Stimulated activated CD8-positive, alpha-beta memory T cell treated with anti-CD3 and anti-CD28 coated beads, Interleukin-7, amount 100 ng/mL, for 24 hours (primary cell): ENCODE results near the gene C3orf22.
"Not testable (repeated sequence)": the region's sequence is repeated elsewhere in the genome, so short reads cannot be mapped to it uniquely, and the experiment has no call there.

Experiments
- DNase-seq: peaks from one replicate; pipeline ENCODE4 v3.0.0-alpha.2; 2020; ENCODE audit warnings: low read depth

C3orf22 gene, protein sequence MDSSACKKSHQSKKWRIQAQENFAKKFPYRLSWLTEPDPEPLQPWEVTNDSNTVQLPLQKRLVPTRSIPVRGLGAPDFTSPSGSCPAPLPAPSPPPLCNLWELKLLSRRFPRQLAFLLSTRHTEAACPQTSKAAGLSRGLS

GRCh38 chr3:126558336-126559071 lies at the start of gene C3orf22:
Gene C3orf22 (minus strand): TSS chr3:126558932. CDS start chr3:126553390, 5,542 bp downstream.
- no peak for DNase-seq

DNA sequence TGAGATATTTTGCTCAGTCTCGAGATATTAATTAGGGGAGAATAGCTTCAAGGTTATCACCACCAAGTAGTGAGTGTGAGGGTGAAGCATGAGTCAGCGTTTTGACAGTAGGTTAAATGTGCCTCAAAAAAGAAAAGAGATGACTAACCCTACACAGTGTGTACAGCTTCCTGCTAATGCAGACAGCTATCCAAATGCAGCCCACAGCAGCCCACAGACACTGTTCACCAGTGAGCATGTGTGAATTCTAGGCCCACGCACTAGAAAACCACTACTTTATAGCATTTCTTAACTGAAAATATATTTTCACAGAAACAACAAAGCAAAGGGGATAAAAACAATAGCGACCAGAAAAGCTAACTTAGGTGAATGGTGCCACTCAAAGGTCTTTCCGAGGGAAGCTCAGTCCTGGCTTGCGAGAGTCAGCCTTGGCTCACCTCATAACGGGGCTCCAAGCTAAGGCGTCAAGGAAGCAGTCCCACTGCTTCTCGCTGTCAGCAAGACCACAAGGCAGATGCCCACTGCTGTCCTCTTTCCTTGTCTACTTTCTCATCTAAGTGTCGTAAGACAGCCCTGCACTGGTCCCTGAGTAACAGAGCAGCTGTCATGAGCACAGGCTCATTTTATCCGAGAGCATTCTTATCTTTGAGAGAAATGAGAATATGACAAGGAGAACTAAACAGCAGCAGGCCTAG lies 48.6 kb upstream of the C3orf22 start:
- no peak for DNase-seq

GRCh38 chr3:126606001-126606400 lies 47.3 kb upstream of the C3orf22 start:
- DNase-seq, result no peak

DNA sequence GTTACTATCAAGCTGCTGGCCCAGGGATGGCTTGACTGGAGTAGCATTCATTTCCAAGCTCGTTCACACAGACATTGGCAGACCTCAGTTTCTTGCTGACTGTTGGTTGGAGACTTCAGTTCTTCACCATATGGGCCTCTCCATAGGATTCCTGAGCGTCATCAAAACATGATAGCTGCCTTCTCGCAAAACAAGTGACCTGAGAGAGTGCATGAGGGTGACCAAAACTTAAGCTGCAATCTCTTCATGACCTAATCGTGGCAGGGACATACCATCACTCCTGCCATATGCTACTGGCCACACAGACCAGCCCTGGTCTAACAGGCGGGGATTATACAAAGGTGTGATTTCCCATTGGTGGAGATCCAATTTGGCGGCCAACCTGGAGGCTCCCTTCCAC lies 46.0 kb upstream of the C3orf22 start:
- no peak for DNase-seq

GRCh38 chr3:126599101-126599500 lies 40.4 kb upstream of the C3orf22 start:
- no peak for DNase-seq

GRCh38 chr3:126595479-126595878 lies 36.7 kb upstream of the C3orf22 start:
- DNase-seq, result not testable (repeated sequence)

DNA sequence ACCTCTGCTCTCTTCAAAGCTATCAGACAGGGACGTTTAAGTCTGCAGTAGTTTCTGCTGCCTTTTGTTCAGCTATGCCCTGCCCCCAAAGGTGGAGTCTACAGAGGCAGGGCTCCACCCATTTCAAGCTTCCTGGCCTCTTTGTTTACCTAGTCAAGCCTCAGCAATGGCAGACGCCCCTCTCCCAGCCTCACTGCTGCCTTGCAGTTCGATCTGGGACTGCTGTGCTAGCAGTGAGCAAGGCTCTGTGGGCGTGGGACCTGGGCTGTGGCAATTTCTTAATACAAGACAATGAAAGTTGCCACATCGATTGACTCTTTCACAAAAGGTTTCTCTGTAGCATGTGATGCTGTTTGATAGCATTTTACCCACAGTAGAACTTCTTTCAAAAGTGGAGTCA lies 32.8 kb upstream of the C3orf22 start:
- DNase-seq, result not testable (repeated sequence)

DNA sequence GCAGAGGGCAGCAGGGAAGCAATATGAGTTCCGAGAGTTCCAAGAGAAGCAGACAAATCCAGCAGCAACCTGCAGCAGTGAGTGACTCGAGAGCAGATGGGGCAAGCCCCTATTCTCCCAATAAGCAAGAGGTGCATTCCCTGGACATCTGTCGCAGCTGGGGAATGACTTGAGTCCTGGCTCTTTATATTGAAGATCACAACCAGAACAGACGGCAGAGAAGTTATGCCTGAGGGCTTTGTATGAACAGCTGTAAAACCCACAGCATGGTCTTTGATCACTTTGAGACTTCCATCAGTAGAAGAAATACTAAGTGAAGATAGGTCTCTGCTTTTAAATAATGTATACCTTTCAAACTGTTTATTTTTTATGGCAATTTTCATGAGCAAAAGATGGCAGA lies 23.6 kb upstream of the C3orf22 start:
- no peak for DNase-seq

- no peak for DNase-seq
These were observed 22.8 kb upstream of the C3orf22 start for GRCh38 chr3:126581569-126581968.

DNA sequence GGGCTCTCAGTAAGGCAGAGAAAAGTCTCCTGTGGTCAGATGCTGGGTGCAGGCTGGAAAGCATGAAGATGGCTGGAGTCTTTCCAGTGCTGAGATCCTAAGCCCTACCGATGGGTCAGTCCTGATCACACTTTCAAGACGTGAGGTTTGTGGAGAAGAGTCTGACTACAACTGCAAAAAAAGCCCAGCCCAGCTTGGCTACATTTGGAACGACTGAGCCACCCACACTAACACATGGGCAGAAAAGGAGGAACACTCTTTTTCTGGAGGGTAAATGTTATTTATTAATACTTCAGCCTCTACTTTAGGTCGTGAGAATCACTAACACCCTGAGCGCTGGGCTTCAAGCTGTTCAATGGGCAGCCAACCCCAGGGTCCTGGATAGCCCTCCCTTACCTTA lies 22.0 kb upstream of the C3orf22 start:
- no peak for DNase-seq

DNA sequence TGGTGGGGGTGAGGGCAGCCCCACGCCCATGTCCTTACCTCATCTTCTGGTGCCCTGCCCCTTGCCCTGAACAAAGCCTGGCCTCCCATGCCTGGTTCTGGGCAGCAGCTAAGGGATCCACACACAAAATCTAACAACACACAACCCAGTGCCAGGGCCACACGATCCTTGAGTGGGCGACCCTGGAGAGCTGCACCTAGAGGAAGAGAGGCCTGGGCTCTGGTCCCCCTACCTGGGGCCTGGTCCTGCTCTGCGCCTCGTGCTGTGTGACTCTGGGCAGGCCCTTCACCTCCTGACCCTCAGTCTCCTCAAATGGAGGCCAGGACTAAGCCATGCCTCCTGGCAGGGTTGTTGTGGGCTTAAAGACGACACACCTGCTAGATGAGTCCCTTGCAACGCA lies 20.0 kb upstream of the C3orf22 start:
- DNase-seq, result no peak

GRCh38 chr3:126577261-126577660 lies 18.5 kb upstream of the C3orf22 start:
- no peak for DNase-seq

GRCh38 chr3:126573492-126574117 lies 14.9 kb upstream of the C3orf22 start:
- no peak for DNase-seq

DNA sequence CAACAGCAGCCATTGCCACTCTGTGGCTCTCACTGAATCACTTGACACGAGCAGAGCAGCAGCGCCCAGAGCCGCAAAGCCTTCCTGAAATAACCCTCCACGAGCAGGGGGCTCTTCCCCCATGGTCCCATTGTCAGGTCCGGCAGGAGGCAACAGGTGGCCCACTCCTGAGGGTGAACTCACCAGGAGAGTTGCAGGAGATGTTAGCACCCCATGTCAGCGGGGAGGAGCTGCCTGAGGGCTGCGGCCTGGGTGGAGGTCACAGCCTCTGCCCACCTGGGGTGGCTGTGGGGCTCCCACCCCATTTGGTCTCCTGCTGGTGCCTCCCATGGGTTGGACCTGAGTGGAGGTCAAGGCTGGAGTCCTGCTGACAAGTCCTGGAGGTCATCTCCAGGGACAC lies 12.3 kb upstream of the C3orf22 start:
- DNase-seq, result no peak

GRCh38 chr3:126570103-126570541 lies 11.4 kb upstream of the C3orf22 start:
- no peak for DNase-seq

DNA sequence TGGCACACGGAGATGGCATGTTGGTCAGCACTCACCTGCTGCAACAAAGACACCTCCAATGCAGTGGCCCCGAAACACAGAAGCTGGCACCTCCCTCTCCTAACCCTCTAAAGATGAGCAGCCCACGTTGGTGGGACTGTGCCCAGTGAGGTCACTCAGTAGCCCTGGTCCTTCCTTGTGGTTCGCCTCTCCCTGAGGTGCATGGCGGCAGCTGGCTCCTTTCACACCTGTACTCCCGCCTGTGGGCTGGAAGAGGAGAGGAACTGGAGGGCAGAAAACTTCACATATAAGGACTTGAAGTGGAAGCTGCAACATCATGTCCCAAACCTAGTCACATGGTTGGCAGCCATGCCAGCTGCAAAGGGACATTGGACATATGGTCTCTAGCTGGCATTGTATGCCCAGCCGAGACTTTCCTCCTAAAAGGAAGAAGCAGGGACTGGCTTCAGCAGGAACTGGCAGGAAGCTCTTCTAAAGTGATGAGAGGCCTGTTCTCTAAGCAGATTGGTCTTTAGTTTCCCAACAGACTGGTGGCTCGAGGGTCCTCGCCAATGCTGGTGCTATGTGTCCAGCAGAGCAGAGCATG lies 10.8 kb upstream of the C3orf22 start:
- DNase-seq, result no peak

DNA sequence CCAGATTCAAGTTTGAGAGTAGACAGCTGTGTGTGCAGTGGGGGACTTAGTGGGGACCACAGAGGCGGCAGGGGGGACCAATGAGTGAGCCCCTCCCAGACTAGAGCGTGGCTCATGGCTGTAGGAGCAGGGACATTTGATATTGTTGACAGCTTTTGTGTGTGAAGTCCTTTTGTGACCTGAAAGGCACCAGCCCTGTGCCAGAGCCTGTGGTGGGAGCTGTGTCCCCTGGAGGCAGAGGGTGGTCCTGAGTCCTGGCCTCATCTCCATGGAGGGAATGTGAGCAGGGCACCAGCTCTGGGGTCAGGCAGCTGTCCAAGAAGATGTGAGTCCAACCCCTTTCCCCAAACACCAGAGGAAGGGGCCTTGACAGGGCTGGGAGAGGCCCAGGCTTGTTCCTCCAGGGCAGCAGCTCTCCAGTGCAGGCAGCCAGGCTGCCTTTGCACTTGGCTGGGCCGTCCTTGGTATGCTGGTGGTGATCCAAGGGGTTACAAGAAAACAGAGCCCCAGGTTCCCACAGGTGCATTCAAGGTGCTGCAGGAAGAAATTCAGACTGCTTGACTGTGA lies 10.1 kb upstream of the C3orf22 start:
- DNase-seq, result no peak

DNA sequence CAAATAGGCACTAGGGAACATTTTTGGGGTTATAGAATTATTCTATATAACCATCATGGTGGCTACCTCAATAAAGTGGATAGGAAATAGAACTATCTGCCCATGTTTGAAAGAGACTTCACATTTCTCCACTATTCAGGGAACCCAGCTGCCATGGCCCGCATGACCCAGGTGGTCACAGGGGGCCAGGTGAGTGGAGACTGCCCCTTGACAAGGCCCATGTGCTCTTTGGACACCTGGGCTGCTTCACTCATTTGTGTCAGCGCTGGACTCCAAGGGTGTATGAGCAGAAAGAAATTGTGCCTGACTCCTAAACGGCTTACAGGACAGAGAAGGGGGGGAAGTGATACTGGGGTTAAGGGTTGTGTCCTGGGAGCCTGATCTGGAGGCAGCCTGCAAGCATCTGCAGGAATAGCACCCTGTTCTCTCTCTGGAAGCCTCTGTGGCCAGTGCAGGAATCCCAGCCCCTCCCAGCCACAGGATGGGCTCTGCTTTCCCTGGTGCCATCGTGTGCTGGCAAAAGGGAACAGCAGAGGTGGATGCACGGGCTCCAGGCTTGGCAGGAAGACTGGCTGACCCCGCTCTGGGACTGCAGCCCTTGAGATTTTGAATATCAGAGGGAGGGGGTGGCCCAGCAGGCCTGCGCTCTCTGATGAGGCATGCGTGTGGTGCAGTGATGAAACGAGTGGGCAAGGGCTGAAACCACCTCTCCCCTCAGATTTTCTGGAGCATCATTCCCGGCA lies 9.1 kb upstream of the C3orf22 start:
- no peak for DNase-seq

- no peak for DNase-seq
These were observed 4.1 kb upstream of the C3orf22 start for GRCh38 chr3:126562737-126563276.

DNA sequence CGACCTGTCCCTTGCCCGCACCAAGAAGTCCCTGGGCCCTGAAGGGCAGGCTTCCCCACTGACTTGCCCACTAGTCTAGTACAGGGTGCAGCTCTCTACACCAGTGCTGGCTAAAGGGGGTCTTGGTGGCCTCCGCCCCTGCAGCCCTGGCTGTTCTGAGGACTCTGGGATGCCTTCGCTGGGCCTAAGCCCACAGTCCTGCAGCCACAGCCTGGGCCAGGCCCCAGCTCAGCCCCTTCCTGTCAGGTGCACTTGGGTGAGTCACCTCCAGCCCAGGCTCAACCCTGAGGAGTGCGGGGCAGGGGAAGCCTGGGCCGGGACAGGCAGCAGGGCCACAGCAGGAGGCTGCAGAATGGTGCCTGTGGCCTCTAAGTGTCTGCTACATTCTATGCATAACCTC lies 971 bp downstream of the C3orf22 start:
- DNase-seq, result no peak

- DNase-seq, result no peak
These were observed 1.4 kb downstream of the C3orf22 start for GRCh38 chr3:126557415-126557745.
